Hepatocyte (in vitro differentiated cells): ENCODE data around the gene MAP3K5. TPM values are rescaled to one million over a fixed set of nuclear protein-coding genes. Genes with fewer than 3 reads are reported as not detected.

Experiments used
- DNase-seq: peaks from one replicate; pipeline ENCODE4 v3.0.0-alpha.2; 2016; ENCODE audit warnings: low spot score
- H2AFZ ChIP-seq: fragments of 200-600 bp; sonication (generic); 2 replicates; pipeline ENCODE4 v1.6.0; 2016; ENCODE audit warnings: antibody characterized with exemption, mild to moderate bottlenecking
- H3K27ac ChIP-seq: fragments of 200-600 bp; sonication (generic); 2 replicates; pipeline ENCODE4 v1.5.1; 2016; ENCODE audit warnings: mild to moderate bottlenecking
- H3K27me3 ChIP-seq: fragments of 200-600 bp; sonication (generic); 2 replicates; pipeline ENCODE4 v1.6.1; 2016
- H3K36me3 ChIP-seq: fragments of 200-600 bp; sonication (generic); replicated peaks from 2 replicates; pipeline ENCODE4 v1.5.1; 2016; ENCODE audit warnings: low read depth; ENCODE audit not compliant: insufficient read depth
- H3K4me1 ChIP-seq: fragments of 200-600 bp; sonication (generic); 2 replicates; pipeline ENCODE4 v1.5.1; 2016; ENCODE audit warnings: mild to moderate bottlenecking, moderate library complexity; ENCODE audit not compliant: insufficient read depth
- H3K4me2 ChIP-seq: fragments of 200-600 bp; sonication (generic); 2 replicates; pipeline ENCODE4 v1.6.0; 2016
- H3K4me3 ChIP-seq: fragments of 200-600 bp; sonication (generic); 2 replicates; pipeline ENCODE4 v1.5.1; 2016; ENCODE audit warnings: mild to moderate bottlenecking
- H3K79me2 ChIP-seq: fragments of 200-600 bp; sonication (generic); 2 replicates; pipeline ENCODE4 v1.6.0; 2017; ENCODE audit warnings: mild to moderate bottlenecking
- H3K9me2 ChIP-seq: fragments of 200-600 bp; sonication (generic); replicated peaks from 2 replicates; pipeline ENCODE4 v1.6.0; 2017; ENCODE audit warnings: mild to moderate bottlenecking; ENCODE audit not compliant: insufficient read depth
- H3K9me3 ChIP-seq: fragments of 200-600 bp; sonication (generic); 2 replicates; pipeline ENCODE4 v1.5.1; 2016; ENCODE audit warnings: low read depth, mild to moderate bottlenecking
- H4K20me1 ChIP-seq: fragments of 200-600 bp; sonication (generic); 2 replicates; pipeline ENCODE4 v1.6.0; 2016; ENCODE audit warnings: mild to moderate bottlenecking; ENCODE audit not compliant: insufficient read depth, poor library complexity, severe bottlenecking
- CTCF ChIP-seq: fragments of 200-600 bp; sonication (generic); IDR thresholded peaks from 2 replicates; pipeline ENCODE4 v1.5.1; 2016; ENCODE audit warnings: antibody characterized with exemption, mild to moderate bottlenecking; ENCODE audit not compliant: poor library complexity
- EZH2 ChIP-seq: fragments of 200-600 bp; sonication (generic); IDR thresholded peaks from 2 replicates; pipeline ENCODE4 v1.6.1; 2016; ENCODE audit warnings: antibody characterized with exemption, mild to moderate bottlenecking, borderline replicate concordance
- EZH2phosphoT487 ChIP-seq: fragments of 200-600 bp; sonication (generic); IDR thresholded peaks from one replicate; pipeline ENCODE4 v1.6.1; 2018; ENCODE audit warnings: antibody characterized with exemption, mild to moderate bottlenecking, low read depth, moderate library complexity; ENCODE audit not compliant: unreplicated experiment, severe bottlenecking
- WGBS: methylation state at CpG from one replicate; pipeline ENCODE4 v1.1.6; 2016; ENCODE audit warnings: low lambda C conversion rate; ENCODE audit errors: missing lambda C conversion rate; 5-methylcytosine and 5-hydroxymethylcytosine counted together
- polyA plus RNA-seq: library from polyadenylated mRNA; unstranded; fragments of >200 nt; fragmentation: Nextera tagmentation; extraction: Ambion mirVana; gene quantifications from 2 replicates; pipeline ENCODE4 v1.2.1, GENCODE V29; 2016
- total RNA-seq: library from RNA; depleted of rRNA; stranded (reverse); fragments of >200 nt; gene quantifications from 2 replicates; pipeline ENCODE4 v1.2.3, GENCODE V29; 2014

Gene MAP3K5
- total and polyA plus RNA-seq, 2 experiments from 2014 or later = 2.2 to 5.9 TPM

GRCh38 chr6:136706430-136706829 lies 85.8 kb downstream of the MAP3K5 start:
- Histone ChIP-seq H3K9me3 (no peaks in the 10 kb centered on the region), H3K4me3 (no peak overlapping the region), H3K9me2 (no peaks in the 10 kb centered on the region), H4K20me1 (no peaks in the 10 kb centered on the region), H3K4me1 (no peaks in the 10 kb centered on the region), H3K27me3 (no peaks in the 10 kb centered on the region), H3K4me2 (no peak overlapping the region), H3K27ac (no peak overlapping the region), H3K36me3 (no peaks in the 10 kb centered on the region), H2AFZ (no peak overlapping the region), H3K79me2 (no peaks in the 10 kb centered on the region)
- 93% methylated on average over 5 of the region's 5 CpGs for WGBS
- no peak for DNase-seq
- TF ChIP-seq EZH2 (no peak), CTCF (no peak), EZH2phosphoT487 (no peak)

- Histone ChIP-seq H3K36me3 (no peaks in the 10 kb centered on the region), H3K4me1 (no peaks in the 10 kb centered on the region), H2AFZ (no peak overlapping the region), H3K79me2 (no peaks in the 10 kb centered on the region), H4K20me1 (no peaks in the 10 kb centered on the region), H3K4me2 (no peak overlapping the region), H3K9me3 (no peaks in the 10 kb centered on the region), H3K9me2 (no peaks in the 10 kb centered on the region), H3K27me3 (no peaks in the 10 kb centered on the region), H3K27ac (no peak overlapping the region), H3K4me3 (no peak overlapping the region)
- 92% methylated on average over 7 of the region's 7 CpGs for WGBS
- TF ChIP-seq CTCF (no peak), EZH2 (no peak), EZH2phosphoT487 (no peak)
- no peak for DNase-seq
These were observed 88.9 kb downstream of the MAP3K5 start for GRCh38 chr6:136703331-136703865.

- Histone ChIP-seq H3K27me3 (no peaks in the 10 kb centered on the region), H3K9me2 (no peaks in the 10 kb centered on the region), H3K79me2 (no peaks in the 10 kb centered on the region), H3K4me3 (no peak overlapping the region), H3K36me3 (no peaks in the 10 kb centered on the region), H3K4me2 (no peak overlapping the region), H3K9me3 (no peaks in the 10 kb centered on the region), H2AFZ (no peak overlapping the region), H3K27ac (no peak overlapping the region), H3K4me1 (no peaks in the 10 kb centered on the region), H4K20me1 (no peaks in the 10 kb centered on the region)
- TF ChIP-seq CTCF (no peak), EZH2phosphoT487 (no peak), EZH2 (no peak)
- DNase-seq = no peak
- WGBS = 88% methylated on average over 3 of the region's 3 CpGs
These were observed 91.2 kb downstream of the MAP3K5 start for GRCh38 chr6:136701045-136701444.
